Ammon's horn (tissue), 1 donor: ENCODE results near the gene CD46.
"Not testable (repeated sequence)": the region's sequence is repeated elsewhere in the genome, so short reads cannot be mapped to it uniquely, and the experiment has no call there.

ENCODE experiments used
- DNase-seq: peaks from one replicate; pipeline ENCODE4 v3.0.0-alpha.2; 2016; ENCODE audit warnings: low spot score

The CD46 gene

GRCh38 chr1:207751463-207751789, 428 bp upstream of the CD46 start:
- not testable (repeated sequence) for DNase-seq

GRCh38 chr1:207752456-207752998, 673 bp downstream of the CD46 start:
- no peak for DNase-seq

- no peak for DNase-seq
Observed at GRCh38 chr1:207753611-207754010, 1.8 kb downstream of the CD46 start.

- no peak for DNase-seq
Observed at GRCh38 chr1:207754011-207754410, 2.2 kb downstream of the CD46 start.

- DNase-seq = no peak
Observed at GRCh38 chr1:207754974-207755700, 3.3 kb downstream of the CD46 start.

GRCh38 chr1:207755846-207756693, 4.2 kb downstream of the CD46 start:
- DNase-seq = no peak

- no peak for DNase-seq
Observed at GRCh38 chr1:207762622-207763021, 10.8 kb downstream of the CD46 start.

GRCh38 chr1:207763091-207763490, 11.2 kb downstream of the CD46 start:
- DNase-seq = no peak

- DNase-seq = no peak
Observed at GRCh38 chr1:207763972-207764371, 12.1 kb downstream of the CD46 start.

- DNase-seq = no peak
Observed at GRCh38 chr1:207766569-207766968, 14.7 kb downstream of the CD46 start.

GRCh38 chr1:207770514-207770913, 18.7 kb downstream of the CD46 start:
- not testable (repeated sequence) for DNase-seq

GRCh38 chr1:207776045-207776444, 24.2 kb downstream of the CD46 start:
- not testable (repeated sequence) for DNase-seq

- not testable (repeated sequence) for DNase-seq
Observed at GRCh38 chr1:207777412-207777811, 25.6 kb downstream of the CD46 start.

GRCh38 chr1:207779008-207779407, 27.2 kb downstream of the CD46 start:
- DNase-seq = no peak

- DNase-seq = no peak
Observed at GRCh38 chr1:207781312-207781711, 29.5 kb downstream of the CD46 start.

GRCh38 chr1:207787776-207788175, 35.9 kb downstream of the CD46 start:
- DNase-seq = no peak

GRCh38 chr1:207789386-207789785, 37.5 kb downstream of the CD46 start:
- no peak for DNase-seq

GRCh38 chr1:207789792-207790787, 38.2 kb downstream of the CD46 start:
- DNase-seq = no peak

GRCh38 chr1:207791290-207791689, 39.4 kb downstream of the CD46 start:
- DNase-seq = no peak

- no peak for DNase-seq
Observed at GRCh38 chr1:207793327-207793726, 41.5 kb downstream of the CD46 start.

GRCh38 chr1:207794861-207795260, 43.0 kb downstream of the CD46 start:
- DNase-seq = no peak
